ENCODE results near the gene SLC44A2. TPM values are rescaled to one million over a fixed set of nuclear protein-coding genes. Genes with fewer than 3 reads are reported as not detected.

Gene SLC44A2
- total and polyA plus RNA-seq, 10 of the 15 experiments (the other 5 are each of a cell fraction or from before 2014, with no cell fraction given): 3.0 to 51.3 (median 26.8) TPM

DNA sequence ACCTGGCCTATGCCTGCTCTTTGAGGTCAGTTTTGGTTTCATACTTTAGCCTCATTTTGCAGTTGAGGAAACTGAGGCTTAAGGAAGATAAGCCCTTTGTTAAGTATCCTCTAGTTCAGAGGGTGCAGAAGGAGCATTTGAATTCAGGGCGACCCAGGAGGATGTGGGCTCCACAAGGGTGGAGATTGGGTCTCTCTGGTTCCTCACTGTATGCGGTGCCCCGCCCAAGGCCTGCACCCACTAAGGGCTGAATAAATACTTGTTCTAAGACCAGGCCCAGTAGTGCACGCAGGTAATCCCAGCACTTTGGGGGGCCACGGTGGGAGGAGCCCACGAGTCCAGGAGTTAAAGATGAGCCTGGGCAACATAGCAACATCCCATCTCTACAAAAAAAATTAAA, 768 bp upstream of the SLC44A2 start (continued):
- TF ChIP-seq, protein P1, sequence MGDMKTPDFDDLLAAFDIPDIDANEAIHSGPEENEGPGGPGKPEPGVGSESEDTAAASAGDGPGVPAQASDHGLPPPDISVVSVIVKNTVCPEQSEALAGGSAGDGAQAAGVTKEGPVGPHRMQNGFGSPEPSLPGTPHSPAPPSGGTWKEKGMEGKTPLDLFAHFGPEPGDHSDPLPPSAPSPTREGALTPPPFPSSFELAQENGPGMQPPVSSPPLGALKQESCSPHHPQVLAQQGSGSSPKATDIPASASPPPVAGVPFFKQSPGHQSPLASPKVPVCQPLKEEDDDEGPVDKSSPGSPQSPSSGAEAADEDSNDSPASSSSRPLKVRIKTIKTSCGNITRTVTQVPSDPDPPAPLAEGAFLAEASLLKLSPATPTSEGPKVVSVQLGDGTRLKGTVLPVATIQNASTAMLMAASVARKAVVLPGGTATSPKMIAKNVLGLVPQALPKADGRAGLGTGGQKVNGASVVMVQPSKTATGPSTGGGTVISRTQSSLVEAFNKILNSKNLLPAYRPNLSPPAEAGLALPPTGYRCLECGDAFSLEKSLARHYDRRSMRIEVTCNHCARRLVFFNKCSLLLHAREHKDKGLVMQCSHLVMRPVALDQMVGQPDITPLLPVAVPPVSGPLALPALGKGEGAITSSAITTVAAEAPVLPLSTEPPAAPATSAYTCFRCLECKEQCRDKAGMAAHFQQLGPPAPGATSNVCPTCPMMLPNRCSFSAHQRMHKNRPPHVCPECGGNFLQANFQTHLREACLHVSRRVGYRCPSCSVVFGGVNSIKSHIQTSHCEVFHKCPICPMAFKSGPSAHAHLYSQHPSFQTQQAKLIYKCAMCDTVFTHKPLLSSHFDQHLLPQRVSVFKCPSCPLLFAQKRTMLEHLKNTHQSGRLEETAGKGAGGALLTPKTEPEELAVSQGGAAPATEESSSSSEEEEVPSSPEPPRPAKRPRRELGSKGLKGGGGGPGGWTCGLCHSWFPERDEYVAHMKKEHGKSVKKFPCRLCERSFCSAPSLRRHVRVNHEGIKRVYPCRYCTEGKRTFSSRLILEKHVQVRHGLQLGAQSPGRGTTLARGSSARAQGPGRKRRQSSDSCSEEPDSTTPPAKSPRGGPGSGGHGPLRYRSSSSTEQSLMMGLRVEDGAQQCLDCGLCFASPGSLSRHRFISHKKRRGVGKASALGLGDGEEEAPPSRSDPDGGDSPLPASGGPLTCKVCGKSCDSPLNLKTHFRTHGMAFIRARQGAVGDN (IDR thresholded peaks at IDR 0.05): no peak
- TF ChIP-seq, protein P2, sequence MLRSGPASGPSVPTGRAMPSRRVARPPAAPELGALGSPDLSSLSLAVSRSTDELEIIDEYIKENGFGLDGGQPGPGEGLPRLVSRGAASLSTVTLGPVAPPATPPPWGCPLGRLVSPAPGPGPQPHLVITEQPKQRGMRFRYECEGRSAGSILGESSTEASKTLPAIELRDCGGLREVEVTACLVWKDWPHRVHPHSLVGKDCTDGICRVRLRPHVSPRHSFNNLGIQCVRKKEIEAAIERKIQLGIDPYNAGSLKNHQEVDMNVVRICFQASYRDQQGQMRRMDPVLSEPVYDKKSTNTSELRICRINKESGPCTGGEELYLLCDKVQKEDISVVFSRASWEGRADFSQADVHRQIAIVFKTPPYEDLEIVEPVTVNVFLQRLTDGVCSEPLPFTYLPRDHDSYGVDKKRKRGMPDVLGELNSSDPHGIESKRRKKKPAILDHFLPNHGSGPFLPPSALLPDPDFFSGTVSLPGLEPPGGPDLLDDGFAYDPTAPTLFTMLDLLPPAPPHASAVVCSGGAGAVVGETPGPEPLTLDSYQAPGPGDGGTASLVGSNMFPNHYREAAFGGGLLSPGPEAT (IDR thresholded peaks at IDR 0.05; ENCODE audit: low read depth): no peak

DNA sequence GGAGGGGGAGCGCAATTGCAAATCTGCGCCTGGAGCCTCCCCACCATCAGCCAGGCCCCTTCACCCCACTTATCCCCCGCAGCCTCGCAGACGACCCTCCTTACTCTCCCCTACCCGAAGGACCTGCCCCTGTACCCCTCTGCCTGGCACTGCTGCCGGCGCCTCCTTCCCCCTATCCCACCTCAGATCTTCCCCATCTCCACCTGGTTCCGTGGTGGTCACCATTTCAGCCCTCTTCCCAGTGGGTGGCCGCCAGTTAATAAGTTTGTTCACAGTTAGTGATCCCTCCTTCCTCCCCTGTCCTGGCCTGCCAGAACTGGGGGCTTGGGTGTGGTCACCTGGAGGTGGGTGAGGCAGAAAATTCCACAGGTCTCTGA, 397 bp downstream of the SLC44A2 start:
- H4K20me1 ChIP-seq (ENCODE audit: control insufficient read depth, insufficient read depth): no peaks in the 10 kb centered on the region
- ChIA-PET CTCF (no interaction called here), RAD21 (ENCODE audit: unreplicated experiment) (no interaction called here), POLR2A (no interaction called here), SMC1A (ENCODE audit: uncharacterized antibody, unreplicated experiment) (no interaction called here)
- no TSS peak for BruUV-seq (replicated peaks)
- H3K27ac ChIP-seq (ENCODE audit: control insufficient read depth, insufficient read depth): no peak overlapping the region
- 92% methylated on average over 8 of the region's 10 CpGs for WGBS (ENCODE audit: insufficient coverage, insufficient replicate concordance, low lambda C conversion rate, missing lambda C conversion rate)
- no peak overlapping the region for H3K4me2 ChIP-seq (ENCODE audit: control insufficient read depth, insufficient read depth)
- H3K4me3 ChIP-seq: no peak overlapping the region
- no peaks in the 10 kb centered on the region for H3K4me1 ChIP-seq (ENCODE audit: control insufficient read depth, insufficient read depth, low read length)
- H3K9ac ChIP-seq (ENCODE audit: control insufficient read depth, insufficient read depth, low read length): no peak overlapping the region
- intact Hi-C loops (cut with micrococcal nuclease; ENCODE audit: unreplicated experiment): no loop called here
- no peaks in the 10 kb centered on the region for H3K9me3 ChIP-seq (replicated peaks; ENCODE audit: control insufficient read depth, insufficient read depth, low read length)
- DNase-seq (ENCODE audit: low read depth, low spot score): no peak
- no peaks in the 10 kb centered on the region for H3K27me3 ChIP-seq (replicated peaks in 1 of 2; ENCODE audit: control insufficient read depth in 2 of 2, insufficient read depth in 2 of 2, low read length in 1 of 2)
- H2AFZ ChIP-seq (ENCODE audit: control insufficient read depth, low read depth, low read length): no peak overlapping the region
- peaks cover 0 to 5% of the 10 kb centered on the region in 2 experiments; a peak in 2 of 4 replicates for H3K36me3 ChIP-seq (ENCODE audit: control insufficient read depth in 2 of 2, insufficient read depth in 2 of 2, low read length in 1 of 2)
- no peak for FAIRE-seq
- in situ Hi-C loops (cut with MboI): no loop called here
- no peaks in the 10 kb centered on the region for H3K79me2 ChIP-seq (ENCODE audit: control insufficient read depth, insufficient read depth, low read length)
- no peak for ATAC-seq
- TF ChIP-seq MXI1 (IDR thresholded peaks at IDR 0.05; ENCODE audit: low read depth, low read length): no peak
- TF ChIP-seq POLR2AphosphoS2 (IDR thresholded peaks at IDR 0.05; ENCODE audit: low read depth, low read length): no peak
- TF ChIP-seq ESRRA (IDR thresholded peaks at IDR 0.05; ENCODE audit: low read length): no peak
- TF ChIP-seq POLR2A (IDR thresholded peaks at IDR 0.05; ENCODE audit: low read depth, low read length): no peak
- no peak for TF ChIP-seq EP300 (IDR thresholded peaks at IDR 0.05; ENCODE audit: borderline replicate concordance in 1 of 2, control insufficient read depth in 1 of 2, low read depth in 2 of 2, low read length in 2 of 2)
- no peak for TF ChIP-seq HDGF (IDR thresholded peaks at IDR 0.05)
- no peak for TF ChIP-seq CREB1 (IDR thresholded peaks at IDR 0.05; ENCODE audit: low read depth)
- TF ChIP-seq DPF2 (IDR thresholded peaks at IDR 0.05): no peak
- TF ChIP-seq NR2C1 (IDR thresholded peaks at IDR 0.05): no peak
- no peak for TF ChIP-seq RFX5 (IDR thresholded peaks at IDR 0.05; ENCODE audit: low read depth, low read length)
- TF ChIP-seq, protein P3, sequence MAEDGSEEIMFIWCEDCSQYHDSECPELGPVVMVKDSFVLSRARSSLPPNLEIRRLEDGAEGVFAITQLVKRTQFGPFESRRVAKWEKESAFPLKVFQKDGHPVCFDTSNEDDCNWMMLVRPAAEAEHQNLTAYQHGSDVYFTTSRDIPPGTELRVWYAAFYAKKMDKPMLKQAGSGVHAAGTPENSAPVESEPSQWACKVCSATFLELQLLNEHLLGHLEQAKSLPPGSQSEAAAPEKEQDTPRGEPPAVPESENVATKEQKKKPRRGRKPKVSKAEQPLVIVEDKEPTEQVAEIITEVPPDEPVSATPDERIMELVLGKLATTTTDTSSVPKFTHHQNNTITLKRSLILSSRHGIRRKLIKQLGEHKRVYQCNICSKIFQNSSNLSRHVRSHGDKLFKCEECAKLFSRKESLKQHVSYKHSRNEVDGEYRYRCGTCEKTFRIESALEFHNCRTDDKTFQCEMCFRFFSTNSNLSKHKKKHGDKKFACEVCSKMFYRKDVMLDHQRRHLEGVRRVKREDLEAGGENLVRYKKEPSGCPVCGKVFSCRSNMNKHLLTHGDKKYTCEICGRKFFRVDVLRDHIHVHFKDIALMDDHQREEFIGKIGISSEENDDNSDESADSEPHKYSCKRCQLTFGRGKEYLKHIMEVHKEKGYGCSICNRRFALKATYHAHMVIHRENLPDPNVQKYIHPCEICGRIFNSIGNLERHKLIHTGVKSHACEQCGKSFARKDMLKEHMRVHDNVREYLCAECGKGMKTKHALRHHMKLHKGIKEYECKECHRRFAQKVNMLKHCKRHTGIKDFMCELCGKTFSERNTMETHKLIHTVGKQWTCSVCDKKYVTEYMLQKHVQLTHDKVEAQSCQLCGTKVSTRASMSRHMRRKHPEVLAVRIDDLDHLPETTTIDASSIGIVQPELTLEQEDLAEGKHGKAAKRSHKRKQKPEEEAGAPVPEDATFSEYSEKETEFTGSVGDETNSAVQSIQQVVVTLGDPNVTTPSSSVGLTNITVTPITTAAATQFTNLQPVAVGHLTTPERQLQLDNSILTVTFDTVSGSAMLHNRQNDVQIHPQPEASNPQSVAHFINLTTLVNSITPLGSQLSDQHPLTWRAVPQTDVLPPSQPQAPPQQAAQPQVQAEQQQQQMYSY (CRISPR knock-in tag; IDR thresholded peaks at IDR 0.05): no peak
- no peak for TF ChIP-seq YBX1 (IDR thresholded peaks at IDR 0.05)
- no peak for TF ChIP-seq CBX5 (IDR thresholded peaks at IDR 0.05; ENCODE audit: low read depth)
- TF ChIP-seq NR2F1 (conservative IDR thresholded peaks at IDR 0.05): no peak
